Measurements from ENCODE around the gene UGCG. TPM values are rescaled to one million over a fixed set of nuclear protein-coding genes. Genes with fewer than 3 reads are reported as not detected.

UGCG gene
- total and polyA plus RNA-seq, 10 of the 15 experiments (the other 5 are each of a cell fraction or from before 2014, with no cell fraction given) = 21.7 to 96.6 (median 48.9) TPM

DNA sequence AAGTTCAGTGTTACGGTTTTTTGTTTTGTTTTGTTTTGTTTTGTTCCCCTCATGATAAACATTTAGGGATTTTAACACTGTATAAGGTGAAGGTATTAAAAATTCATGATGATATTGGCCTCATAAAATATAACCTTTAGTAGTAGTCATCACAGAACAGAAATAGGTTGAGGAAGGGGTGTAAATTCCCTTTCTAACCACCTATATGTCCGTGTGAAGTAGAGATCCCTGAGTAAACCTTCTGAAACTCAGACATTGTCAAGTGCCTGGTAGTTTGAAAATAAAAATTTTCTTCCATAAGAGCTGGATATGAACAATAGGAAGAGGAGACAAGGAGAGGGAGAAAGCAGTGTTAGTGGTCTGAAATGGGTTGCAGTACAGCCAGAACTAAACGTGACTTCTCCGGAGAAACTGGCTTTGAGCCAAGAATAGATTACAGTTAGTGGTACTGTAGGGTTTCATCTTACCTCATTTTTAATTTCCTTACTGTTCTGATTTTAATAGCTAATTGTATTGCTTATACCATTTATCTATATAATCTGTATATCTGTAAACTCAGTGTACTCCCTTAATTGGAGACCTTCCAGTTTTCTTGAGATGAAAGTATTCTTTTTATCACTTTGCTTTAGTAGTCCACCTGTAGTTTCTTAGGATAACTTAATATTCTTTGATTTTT, 18.3 kb downstream of the UGCG start (continued):
- TF ChIP-seq, protein P1, sequence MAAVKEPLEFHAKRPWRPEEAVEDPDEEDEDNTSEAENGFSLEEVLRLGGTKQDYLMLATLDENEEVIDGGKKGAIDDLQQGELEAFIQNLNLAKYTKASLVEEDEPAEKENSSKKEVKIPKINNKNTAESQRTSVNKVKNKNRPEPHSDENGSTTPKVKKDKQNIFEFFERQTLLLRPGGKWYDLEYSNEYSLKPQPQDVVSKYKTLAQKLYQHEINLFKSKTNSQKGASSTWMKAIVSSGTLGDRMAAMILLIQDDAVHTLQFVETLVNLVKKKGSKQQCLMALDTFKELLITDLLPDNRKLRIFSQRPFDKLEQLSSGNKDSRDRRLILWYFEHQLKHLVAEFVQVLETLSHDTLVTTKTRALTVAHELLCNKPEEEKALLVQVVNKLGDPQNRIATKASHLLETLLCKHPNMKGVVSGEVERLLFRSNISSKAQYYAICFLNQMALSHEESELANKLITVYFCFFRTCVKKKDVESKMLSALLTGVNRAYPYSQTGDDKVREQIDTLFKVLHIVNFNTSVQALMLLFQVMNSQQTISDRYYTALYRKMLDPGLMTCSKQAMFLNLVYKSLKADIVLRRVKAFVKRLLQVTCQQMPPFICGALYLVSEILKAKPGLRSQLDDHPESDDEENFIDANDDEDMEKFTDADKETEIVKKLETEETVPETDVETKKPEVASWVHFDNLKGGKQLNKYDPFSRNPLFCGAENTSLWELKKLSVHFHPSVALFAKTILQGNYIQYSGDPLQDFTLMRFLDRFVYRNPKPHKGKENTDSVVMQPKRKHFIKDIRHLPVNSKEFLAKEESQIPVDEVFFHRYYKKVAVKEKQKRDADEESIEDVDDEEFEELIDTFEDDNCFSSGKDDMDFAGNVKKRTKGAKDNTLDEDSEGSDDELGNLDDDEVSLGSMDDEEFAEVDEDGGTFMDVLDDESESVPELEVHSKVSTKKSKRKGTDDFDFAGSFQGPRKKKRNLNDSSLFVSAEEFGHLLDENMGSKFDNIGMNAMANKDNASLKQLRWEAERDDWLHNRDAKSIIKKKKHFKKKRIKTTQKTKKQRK (IDR thresholded peaks at IDR 0.05; ENCODE audit: low read depth, low read length) = no peak
- TF ChIP-seq EGR1 (IDR thresholded peaks at IDR 0.05; ENCODE audit: borderline replicate concordance in 1 of 2, low read depth in 2 of 2, low read length in 2 of 2) (no peak), WRNIP1 (IDR thresholded peaks at IDR 0.05; ENCODE audit: borderline replicate concordance, low read depth, low read length) (no peak), EP300 (IDR thresholded peaks at IDR 0.05; ENCODE audit: borderline replicate concordance in 1 of 2, control insufficient read depth in 1 of 2, low read depth in 2 of 2, low read length in 2 of 2) (no peak), BRCA1 (IDR thresholded peaks at IDR 0.05; ENCODE audit: low read depth, low read length) (no peak), BHLHE40 (IDR thresholded peaks at IDR 0.05; ENCODE audit: borderline replicate concordance in 1 of 2, low read depth in 2 of 2, low read length in 1 of 2) (peak; percentile 78 to 80), RFX5 (IDR thresholded peaks at IDR 0.05; ENCODE audit: low read depth, low read length) (no peak), TCF3 (IDR thresholded peaks at IDR 0.05; ENCODE audit: borderline replicate concordance, insufficient read depth, low read depth, low read length) (no peak), RBBP5 (conservative IDR thresholded peaks at IDR 0.05) (no peak), ZSCAN29 (IDR thresholded peaks at IDR 0.05) (no peak), BCL11A (IDR thresholded peaks at IDR 0.05; ENCODE audit: low read depth, low read length) (no peak), KDM1A (IDR thresholded peaks at IDR 0.05; ENCODE audit: borderline replicate concordance) (no peak), CREB1 (IDR thresholded peaks at IDR 0.05; ENCODE audit: low read depth) (no peak), IKZF2 (IDR thresholded peaks at IDR 0.05) (0 out of 4 replicates have a peak, but pooled peaks of 1 of the 2 experiments have one; percentile 24), SP1 (IDR thresholded peaks at IDR 0.05; ENCODE audit: low read depth, low read length) (no peak)
- TF ChIP-seq, protein P2, sequence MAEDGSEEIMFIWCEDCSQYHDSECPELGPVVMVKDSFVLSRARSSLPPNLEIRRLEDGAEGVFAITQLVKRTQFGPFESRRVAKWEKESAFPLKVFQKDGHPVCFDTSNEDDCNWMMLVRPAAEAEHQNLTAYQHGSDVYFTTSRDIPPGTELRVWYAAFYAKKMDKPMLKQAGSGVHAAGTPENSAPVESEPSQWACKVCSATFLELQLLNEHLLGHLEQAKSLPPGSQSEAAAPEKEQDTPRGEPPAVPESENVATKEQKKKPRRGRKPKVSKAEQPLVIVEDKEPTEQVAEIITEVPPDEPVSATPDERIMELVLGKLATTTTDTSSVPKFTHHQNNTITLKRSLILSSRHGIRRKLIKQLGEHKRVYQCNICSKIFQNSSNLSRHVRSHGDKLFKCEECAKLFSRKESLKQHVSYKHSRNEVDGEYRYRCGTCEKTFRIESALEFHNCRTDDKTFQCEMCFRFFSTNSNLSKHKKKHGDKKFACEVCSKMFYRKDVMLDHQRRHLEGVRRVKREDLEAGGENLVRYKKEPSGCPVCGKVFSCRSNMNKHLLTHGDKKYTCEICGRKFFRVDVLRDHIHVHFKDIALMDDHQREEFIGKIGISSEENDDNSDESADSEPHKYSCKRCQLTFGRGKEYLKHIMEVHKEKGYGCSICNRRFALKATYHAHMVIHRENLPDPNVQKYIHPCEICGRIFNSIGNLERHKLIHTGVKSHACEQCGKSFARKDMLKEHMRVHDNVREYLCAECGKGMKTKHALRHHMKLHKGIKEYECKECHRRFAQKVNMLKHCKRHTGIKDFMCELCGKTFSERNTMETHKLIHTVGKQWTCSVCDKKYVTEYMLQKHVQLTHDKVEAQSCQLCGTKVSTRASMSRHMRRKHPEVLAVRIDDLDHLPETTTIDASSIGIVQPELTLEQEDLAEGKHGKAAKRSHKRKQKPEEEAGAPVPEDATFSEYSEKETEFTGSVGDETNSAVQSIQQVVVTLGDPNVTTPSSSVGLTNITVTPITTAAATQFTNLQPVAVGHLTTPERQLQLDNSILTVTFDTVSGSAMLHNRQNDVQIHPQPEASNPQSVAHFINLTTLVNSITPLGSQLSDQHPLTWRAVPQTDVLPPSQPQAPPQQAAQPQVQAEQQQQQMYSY (CRISPR knock-in tag; IDR thresholded peaks at IDR 0.05) = no peak
- TF ChIP-seq, protein P3, sequence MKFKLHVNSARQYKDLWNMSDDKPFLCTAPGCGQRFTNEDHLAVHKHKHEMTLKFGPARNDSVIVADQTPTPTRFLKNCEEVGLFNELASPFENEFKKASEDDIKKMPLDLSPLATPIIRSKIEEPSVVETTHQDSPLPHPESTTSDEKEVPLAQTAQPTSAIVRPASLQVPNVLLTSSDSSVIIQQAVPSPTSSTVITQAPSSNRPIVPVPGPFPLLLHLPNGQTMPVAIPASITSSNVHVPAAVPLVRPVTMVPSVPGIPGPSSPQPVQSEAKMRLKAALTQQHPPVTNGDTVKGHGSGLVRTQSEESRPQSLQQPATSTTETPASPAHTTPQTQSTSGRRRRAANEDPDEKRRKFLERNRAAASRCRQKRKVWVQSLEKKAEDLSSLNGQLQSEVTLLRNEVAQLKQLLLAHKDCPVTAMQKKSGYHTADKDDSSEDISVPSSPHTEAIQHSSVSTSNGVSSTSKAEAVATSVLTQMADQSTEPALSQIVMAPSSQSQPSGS (IDR thresholded peaks at IDR 0.05; ENCODE audit: low read length) = no peak
- TF ChIP-seq, protein P4, sequence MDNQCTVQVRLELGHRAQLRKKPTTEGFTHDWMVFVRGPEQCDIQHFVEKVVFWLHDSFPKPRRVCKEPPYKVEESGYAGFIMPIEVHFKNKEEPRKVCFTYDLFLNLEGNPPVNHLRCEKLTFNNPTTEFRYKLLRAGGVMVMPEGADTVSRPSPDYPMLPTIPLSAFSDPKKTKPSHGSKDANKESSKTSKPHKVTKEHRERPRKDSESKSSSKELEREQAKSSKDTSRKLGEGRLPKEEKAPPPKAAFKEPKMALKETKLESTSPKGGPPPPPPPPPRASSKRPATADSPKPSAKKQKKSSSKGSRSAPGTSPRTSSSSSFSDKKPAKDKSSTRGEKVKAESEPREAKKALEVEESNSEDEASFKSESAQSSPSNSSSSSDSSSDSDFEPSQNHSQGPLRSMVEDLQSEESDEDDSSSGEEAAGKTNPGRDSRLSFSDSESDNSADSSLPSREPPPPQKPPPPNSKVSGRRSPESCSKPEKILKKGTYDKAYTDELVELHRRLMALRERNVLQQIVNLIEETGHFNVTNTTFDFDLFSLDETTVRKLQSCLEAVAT (IDR thresholded peaks at IDR 0.05) = no peak

All from GM12878 (cell line).